SK-N-SH (cell line): ENCODE results near the gene MACROD2. TPM values are rescaled to one million over a fixed set of nuclear protein-coding genes. Genes with fewer than 3 reads are reported as not detected.

Experiments
- CTCF ChIA-PET: fragments of 300-600, 350-600 bp; formaldehyde crosslinking; extraction: SDS; loops from one replicate; lab custom pipeline; 2021; lab: Yijun Ruan, JAX
- POLR2A ChIA-PET: fragments of 350-600 bp; sonication (Branson Sonifier 250); formaldehyde crosslinking; extraction: SDS; loops from one replicate; lab custom pipeline; 2020; ENCODE audit warnings: antibody characterized with exemption, inconsistent platforms; lab: Yijun Ruan, JAX
- DNase-seq: peaks from one replicate; pipeline ENCODE4 v3.0.0; 2012
- H2AFZ ChIP-seq: fragments of 200-600 bp; sonication (generic); 2 replicates; pipeline ENCODE4 v1.8.1; 2016; ENCODE audit warnings: antibody characterized with exemption, mild to moderate bottlenecking, low read depth
- H3F3A ChIP-seq: fragments of 200-600 bp; sonication (generic); replicated peaks from 2 replicates; pipeline ENCODE3; 2016; ENCODE audit warnings: antibody characterized with exemption, mild to moderate bottlenecking; ENCODE audit not compliant: insufficient read depth
- H3K27ac ChIP-seq, 2 experiments: fragments of 200-500 bp in 1 of 2; fragments of 200-600 bp in 1 of 2; sonication (Bioruptor generic) in 1 of 2; sonication (generic), shearing (Covaris generic) in 1 of 2; 2 replicates each; pipeline versions ENCODE4 v1.5.1 to v1.6.1; 2014 to 2016; ENCODE audit warnings: low read depth in 2 of 2, inconsistent platforms in 1 of 2, low read length in 1 of 2, mild to moderate bottlenecking in 1 of 2, mixed read lengths in 1 of 2
- H3K27me3 ChIP-seq: fragments of 200-600 bp; sonication (generic), shearing (Covaris generic); 2 replicates; pipeline ENCODE4 v1.6.1; 2016; ENCODE audit warnings: mixed run types; ENCODE audit not compliant: insufficient read depth
- H3K36me3 ChIP-seq, 2 experiments: fragments of 200-500 bp in 1 of 2; fragments of 200-600 bp in 1 of 2; sonication (Bioruptor generic) in 1 of 2; sonication (generic) in 1 of 2; replicated peaks in 1 of 2; 2 replicates each; pipeline versions ENCODE3 to v1.5.1; 2014 to 2016; ENCODE audit warnings: low read length in 1 of 2, mild to moderate bottlenecking in 1 of 2; ENCODE audit not compliant: insufficient read depth in 2 of 2, control insufficient read depth in 1 of 2
- H3K4me1 ChIP-seq, 2 experiments: fragments of 200-500 bp in 1 of 2; fragments of 200-600 bp in 1 of 2; sonication (Bioruptor generic) in 1 of 2; sonication (generic), shearing (Covaris generic) in 1 of 2; 2 replicates each; pipeline versions ENCODE4 v1.5.1 to v1.6.1; 2014 to 2016; ENCODE audit warnings: low read depth in 1 of 2, low read length in 1 of 2, mixed run types in 1 of 2; ENCODE audit not compliant: insufficient read depth in 2 of 2, control insufficient read depth in 1 of 2
- H3K4me2 ChIP-seq: fragments of 200-600 bp; sonication (generic), shearing (Covaris generic); 2 replicates; pipeline ENCODE4 v1.6.1; 2017; ENCODE audit warnings: mixed run types
- H3K4me3 ChIP-seq, 2 experiments: fragments of 200-500 bp in 1 of 2; fragments of 200-600 bp in 1 of 2; sonication (Bioruptor generic) in 1 of 2; sonication (generic), shearing (Covaris generic) in 1 of 2; 2 replicates each; pipeline versions ENCODE4 v1.5.1 to v1.8.1; 2014 to 2016; ENCODE audit warnings: low read depth in 2 of 2, inconsistent platforms in 1 of 2, low read length in 1 of 2, mild to moderate bottlenecking in 1 of 2, mixed read lengths in 1 of 2, moderate library complexity in 1 of 2
- H3K79me2 ChIP-seq: fragments of 200-600 bp; sonication (generic); 2 replicates; pipeline ENCODE4 v1.8.1; 2017; ENCODE audit warnings: mild to moderate bottlenecking; ENCODE audit not compliant: insufficient read depth
- H3K9ac ChIP-seq: fragments of 200-600 bp; sonication (generic); 2 replicates; pipeline ENCODE4 v1.6.1; 2017; ENCODE audit warnings: mixed run types
- H3K9me2 ChIP-seq: fragments of 200-600 bp; sonication (generic); 2 replicates; pipeline ENCODE4 v1.6.1; 2017; ENCODE audit warnings: mixed run types
- H3K9me3 ChIP-seq: fragments of 200-600 bp; sonication (generic); 2 replicates; pipeline ENCODE4 v1.6.1; 2017; ENCODE audit warnings: mixed run types, mild to moderate bottlenecking, moderate library complexity
- H4K20me1 ChIP-seq: fragments of 200-600 bp; sonication (generic); 2 replicates; pipeline ENCODE4 v1.6.1; 2017; ENCODE audit warnings: mild to moderate bottlenecking, mixed run types; ENCODE audit not compliant: insufficient read depth
- CTCF ChIP-seq: fragments of 200-600 bp; sonication (generic); IDR thresholded peaks from 2 replicates; pipeline ENCODE4 v1.6.1; 2017; ENCODE audit warnings: antibody characterized with exemption, mild to moderate bottlenecking, moderate library complexity
- ELF1 ChIP-seq: IDR thresholded peaks from 2 replicates; pipeline ENCODE4 v1.4.0; 2012
- EP300 ChIP-seq, 2 experiments: IDR thresholded peaks; 2 replicates each; pipeline versions ENCODE4 v1.4.0 to v1.6.1; 2012; ENCODE audit warnings: borderline replicate concordance in 1 of 2, low read depth in 1 of 2, low read length in 1 of 2
- FOSL2 ChIP-seq: IDR thresholded peaks from 2 replicates; pipeline ENCODE4 v1.4.0; 2012; ENCODE audit warnings: low read depth, mild to moderate bottlenecking, moderate library complexity, borderline replicate concordance
- FOXJ3 ChIP-seq: sonication (generic); formaldehyde crosslinking; IDR thresholded peaks from 2 replicates; pipeline ENCODE4 v1.5.1; 2020; ENCODE audit warnings: mild to moderate bottlenecking, missing genetic modification reagents
- JUND ChIP-seq: IDR thresholded peaks from 2 replicates; pipeline ENCODE4 v1.4.0; 2012
- MAX ChIP-seq: IDR thresholded peaks from 2 replicates; pipeline ENCODE4 v1.4.0; 2012; ENCODE audit warnings: low read depth
- MEF2A ChIP-seq: IDR thresholded peaks from 2 replicates; pipeline ENCODE4 v1.4.0; 2012; ENCODE audit warnings: low read depth, borderline replicate concordance
- MXI1 ChIP-seq: IDR thresholded peaks from 2 replicates; pipeline ENCODE4 v1.6.1; 2012; ENCODE audit warnings: mild to moderate bottlenecking, low read depth, low read length, improper control_type of control experiment
- RAD21 ChIP-seq: IDR thresholded peaks from 2 replicates; pipeline ENCODE4 v1.6.1; 2012; ENCODE audit warnings: mild to moderate bottlenecking, low read length
- RFX5 ChIP-seq: IDR thresholded peaks from 2 replicates; pipeline ENCODE4 v1.6.1; 2012; ENCODE audit warnings: mild to moderate bottlenecking, improper control_type of control experiment, low read length
- SIN3A ChIP-seq: IDR thresholded peaks from 2 replicates; pipeline ENCODE4 v1.6.1; 2012; ENCODE audit warnings: low read depth, mild to moderate bottlenecking, low read length, moderate library complexity, borderline replicate concordance
- USF1 ChIP-seq: IDR thresholded peaks from 2 replicates; pipeline ENCODE4 v1.4.0; 2012; ENCODE audit warnings: low read depth, borderline replicate concordance
- USF2 ChIP-seq: fragments of 150-350 bp; IDR thresholded peaks from 2 replicates; pipeline ENCODE4 v1.6.1; 2017; ENCODE audit warnings: antibody characterized with exemption, low read length, low read depth, borderline replicate concordance
- YY1 ChIP-seq: IDR thresholded peaks from 2 replicates; pipeline ENCODE4 v1.4.0; 2012; ENCODE audit warnings: low read depth, mild to moderate bottlenecking
- WGBS: methylation state at CpG from one replicate; pipeline ENCODE4 v1.1.6; 2017; ENCODE audit warnings: low lambda C conversion rate; 5-methylcytosine and 5-hydroxymethylcytosine counted together
- polyA plus RNA-seq, 3 experiments: library from polyadenylated mRNA; depleted of rRNA; stranded (reverse); fragments of >200 nt; gene quantifications; 2 replicates each; pipeline ENCODE4 v1.2.3, GENCODE V29; 2012

MACROD2 gene
- polyA plus RNA-seq, 1 of the 3 experiments (the other 2 are of a cell fraction): 0.33 TPM

GRCh38 chr20:15506311-15506710, 1511.0 kb downstream of the MACROD2 start:
- no peaks in the 10 kb centered on the region for H3K9me2 ChIP-seq
- H3K79me2 ChIP-seq: no peaks in the 10 kb centered on the region
- TF ChIP-seq USF1 (no peak), RFX5 (no peak), MXI1 (no peak), JUND (no peak), MAX (no peak), EP300 (IDR thresholded peaks at IDR 0.05; ENCODE audit: borderline replicate concordance in 1 of 2, low read depth in 1 of 2, low read length in 1 of 2) (no peak), SIN3A (no peak), RAD21 (no peak), MEF2A (no peak)
- ChIA-PET POLR2A (no interaction called here), CTCF (no interaction called here)
- H3K4me2 ChIP-seq: no peak overlapping the region
- no peaks in the 10 kb centered on the region for H3F3A ChIP-seq
- no peak overlapping the region for H3K4me3 ChIP-seq
- no peaks in the 10 kb centered on the region for H3K9me3 ChIP-seq
- no peaks in the 10 kb centered on the region for H3K4me1 ChIP-seq
- no peak for DNase-seq
- H2AFZ ChIP-seq: no peak overlapping the region
- no peaks in the 10 kb centered on the region for H3K27me3 ChIP-seq
- WGBS: 48% methylated on average over 5 of the region's 5 CpGs
- H3K9ac ChIP-seq: no peak overlapping the region
- H3K36me3 ChIP-seq: no peaks in the 10 kb centered on the region
- H4K20me1 ChIP-seq: no peaks in the 10 kb centered on the region
- no peak overlapping the region for H3K27ac ChIP-seq

GRCh38 chr20:15507151-15507550, 1511.8 kb downstream of the MACROD2 start:
- CTCF ChIA-PET: no interaction called here
- Histone ChIP-seq H3K4me2 (no peak overlapping the region), H3K27me3 (no peaks in the 10 kb centered on the region), H3K9me2 (no peaks in the 10 kb centered on the region), H3K27ac (no peak overlapping the region), H3K4me1 (no peaks in the 10 kb centered on the region), H3K4me3 (no peak overlapping the region), H3K79me2 (no peaks in the 10 kb centered on the region), H3K9ac (no peak overlapping the region), H2AFZ (no peak overlapping the region), H3F3A (no peaks in the 10 kb centered on the region), H4K20me1 (no peaks in the 10 kb centered on the region), H3K9me3 (no peaks in the 10 kb centered on the region), H3K36me3 (no peaks in the 10 kb centered on the region)
- no peak for DNase-seq
- 68% methylated on average over 3 of the region's 3 CpGs for WGBS
- POLR2A ChIA-PET: no interaction called here
- TF ChIP-seq CTCF (no peak), USF2 (no peak), YY1 (no peak), ELF1 (no peak), FOXJ3 (CRISPR knock-in tag) (no peak), RAD21 (no peak), FOSL2 (no peak)
